ENCODE data around the gene PRKAG1.

- TF ChIP-seq CTCF (conservative IDR thresholded peaks at IDR 0.05; ENCODE audit: low read length) (no peak), EZH2phosphoT487 (IDR thresholded peaks at IDR 0.05; ENCODE audit: borderline replicate concordance) (no peak)
Observed at GRCh38 chr12:48985475-48985897, 33.1 kb downstream of the PRKAG1 start.

Data from Loucy (cell line).